Duodenal mucosa (tissue), 2 donors: ENCODE measurements around the gene CTTNBP2NL.

Source experiments
- H3K27ac ChIP-seq: one replicate; pipeline ENCODE4 v1.7.0; 2013; ENCODE audit warnings: low read depth, low read length
- H3K27me3 ChIP-seq, 2 donors: one replicate each; pipeline ENCODE4 v1.7.0; 2013; ENCODE audit warnings: low read length in 2 of 2, control low read depth in 1 of 2; ENCODE audit not compliant: insufficient read depth in 2 of 2, control insufficient read depth in 1 of 2
- H3K36me3 ChIP-seq, 2 donors: one replicate each; pipeline ENCODE4 v1.7.0; 2013; ENCODE audit warnings: low read length in 2 of 2, control low read depth in 1 of 2; ENCODE audit not compliant: insufficient read depth in 2 of 2, control insufficient read depth in 1 of 2
- H3K4me1 ChIP-seq, 2 donors: one replicate each; pipeline ENCODE4 v1.7.0; 2013; ENCODE audit warnings: low read length in 2 of 2, control low read depth in 1 of 2; ENCODE audit not compliant: insufficient read depth in 2 of 2, control insufficient read depth in 1 of 2
- H3K4me3 ChIP-seq, 2 donors: one replicate each; pipeline ENCODE4 v1.7.0; 2013; ENCODE audit warnings: low read length in 2 of 2, low read depth in 1 of 2
- H3K9ac ChIP-seq, 2 donors: one replicate each; pipeline ENCODE4 v1.7.0; 2013; ENCODE audit warnings: low read length in 2 of 2, low read depth in 1 of 2
- H3K9me3 ChIP-seq, 2 donors: one replicate each; pipeline ENCODE4 v1.7.0; 2013; ENCODE audit warnings: low read length in 2 of 2, control low read depth in 1 of 2; ENCODE audit not compliant: control insufficient read depth in 1 of 2

The CTTNBP2NL gene

GRCh38 chr1:112369392-112370285, 26.4 kb upstream of the CTTNBP2NL start:
- Histone ChIP-seq H3K9me3 (no peaks in the 10 kb centered on the region), H3K9ac (no peak overlapping the region), H3K27me3 (peaks cover 0 to 6% of the 10 kb centered on the region in 2 donors), H3K4me3 (no peak overlapping the region), H3K4me1 (no peaks in the 10 kb centered on the region), H3K27ac (no peak overlapping the region), H3K36me3 (no peaks in the 10 kb centered on the region)

- Histone ChIP-seq H3K9me3 (no peaks in the 10 kb centered on the region), H3K27ac (no peak overlapping the region), H3K27me3 (peaks cover 0 to 6% of the 10 kb centered on the region in 2 donors), H3K4me3 (no peak overlapping the region), H3K9ac (no peak overlapping the region), H3K4me1 (no peaks in the 10 kb centered on the region), H3K36me3 (no peaks in the 10 kb centered on the region)
Measured at GRCh38 chr1:112370996-112371395, 25.0 kb upstream of the CTTNBP2NL start.

- H3K27ac ChIP-seq: no peak overlapping the region
Measured at GRCh38 chr1:112371775-112372174, 24.2 kb upstream of the CTTNBP2NL start.

GRCh38 chr1:112373806-112374205, 22.2 kb upstream of the CTTNBP2NL start:
- Histone ChIP-seq H3K27me3 (peaks cover 0 to 6% of the 10 kb centered on the region in 2 donors), H3K9ac (no peak overlapping the region), H3K9me3 (no peaks in the 10 kb centered on the region), H3K4me3 (no peak overlapping the region), H3K27ac (no peak overlapping the region), H3K36me3 (no peaks in the 10 kb centered on the region), H3K4me1 (no peaks in the 10 kb centered on the region)

More at GRCh38 chr1:112371775-112372174, 24.2 kb upstream of the CTTNBP2NL start:
- Histone ChIP-seq H3K9me3 (no peaks in the 10 kb centered on the region), H3K9ac (no peak overlapping the region), H3K4me3 (no peak overlapping the region), H3K27me3 (peaks cover 0 to 6% of the 10 kb centered on the region in 2 donors), H3K4me1 (no peaks in the 10 kb centered on the region), H3K36me3 (no peaks in the 10 kb centered on the region)

- Histone ChIP-seq H3K9ac (no peak overlapping the region), H3K9me3 (no peaks in the 10 kb centered on the region), H3K36me3 (no peaks in the 10 kb centered on the region), H3K27me3 (peaks cover 0 to under 1% of the 10 kb centered on the region in 2 donors), H3K27ac (no peak overlapping the region), H3K4me1 (no peaks in the 10 kb centered on the region), H3K4me3 (no peak overlapping the region)
Measured at GRCh38 chr1:112375701-112376100, 20.3 kb upstream of the CTTNBP2NL start.

GRCh38 chr1:112380356-112380755, 15.7 kb upstream of the CTTNBP2NL start:
- Histone ChIP-seq H3K4me1 (no peaks in the 10 kb centered on the region), H3K27me3 (no peaks in the 10 kb centered on the region), H3K36me3 (no peaks in the 10 kb centered on the region), H3K9ac (no peak overlapping the region), H3K27ac (no peak overlapping the region), H3K4me3 (no peak overlapping the region), H3K9me3 (no peaks in the 10 kb centered on the region)

GRCh38 chr1:112381324-112382076, 14.5 kb upstream of the CTTNBP2NL start:
- no peak overlapping the region for H3K4me3 ChIP-seq
- no peaks in the 10 kb centered on the region for H3K36me3 ChIP-seq
- no peak overlapping the region for H3K9ac ChIP-seq
- H3K4me1 ChIP-seq: no peaks in the 10 kb centered on the region
- H3K27me3 ChIP-seq: no peaks in the 10 kb centered on the region
- no peak overlapping the region for H3K27ac ChIP-seq
- H3K9me3 ChIP-seq: no peaks in the 10 kb centered on the region

GRCh38 chr1:112383759-112384370, 12.1 kb upstream of the CTTNBP2NL start:
- H3K9me3 ChIP-seq: no peaks in the 10 kb centered on the region
- H3K27me3 ChIP-seq: no peaks in the 10 kb centered on the region
- no peaks in the 10 kb centered on the region for H3K4me1 ChIP-seq
- H3K27ac ChIP-seq: no peak overlapping the region
- H3K36me3 ChIP-seq: no peaks in the 10 kb centered on the region
- H3K9ac ChIP-seq: no peak overlapping the region
- H3K4me3 ChIP-seq: no peak overlapping the region

- H3K27me3 ChIP-seq: no peaks in the 10 kb centered on the region
- no peaks in the 10 kb centered on the region for H3K9me3 ChIP-seq
- H3K9ac ChIP-seq: no peak overlapping the region
- H3K36me3 ChIP-seq: no peaks in the 10 kb centered on the region
- peaks cover 1 to 3% of the 10 kb centered on the region in 2 donors for H3K4me1 ChIP-seq
- no peak overlapping the region for H3K4me3 ChIP-seq
- no peak overlapping the region for H3K27ac ChIP-seq
Measured at GRCh38 chr1:112386024-112386723, 9.8 kb upstream of the CTTNBP2NL start.
